ENCODE measurements around the gene JPH2.

The JPH2 gene

DNA sequence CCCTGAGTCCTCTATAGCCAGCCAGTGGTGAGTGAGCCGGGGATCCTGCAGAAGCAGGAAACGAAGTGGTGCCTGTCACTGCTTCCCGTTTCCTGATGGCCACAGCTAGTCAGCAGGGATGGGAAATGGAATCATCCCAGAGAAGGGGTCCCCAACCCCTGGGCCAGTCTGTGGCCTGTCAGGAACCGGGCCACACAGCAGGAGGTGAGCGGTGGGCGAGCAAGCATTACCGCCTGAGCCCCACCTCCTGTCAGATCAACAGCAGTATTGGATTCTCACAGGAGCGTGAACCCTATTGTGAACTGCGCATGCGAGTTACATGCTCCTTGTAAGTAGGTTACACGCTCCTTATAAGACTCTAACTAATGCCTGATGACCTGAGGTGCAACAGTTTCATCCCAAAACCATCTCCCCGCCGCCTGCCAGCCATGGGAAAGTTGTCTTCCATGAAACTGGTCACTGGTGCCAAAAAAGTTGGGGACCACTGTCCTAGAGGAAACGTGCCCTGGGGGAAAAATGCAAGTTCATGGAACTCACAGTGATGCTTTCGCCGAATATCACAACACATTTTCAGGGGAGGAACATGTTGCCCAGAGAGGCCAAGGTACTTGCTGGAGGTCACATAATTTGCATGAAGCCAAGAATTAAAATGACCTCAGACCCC, 113.8 kb downstream of the JPH2 start:
- DNase-seq: peak; percentile 23 to 38 (median 34)

GRCh38 chr20:44072384-44072783, 114.6 kb downstream of the JPH2 start:
- no peak for DNase-seq

- no peak for DNase-seq
Measured at GRCh38 chr20:44071526-44072111, 115.4 kb downstream of the JPH2 start.

GRCh38 chr20:44071057-44071456, 115.9 kb downstream of the JPH2 start:
- no peak for DNase-seq

- no peak for DNase-seq
Measured at GRCh38 chr20:44070139-44070900, 116.7 kb downstream of the JPH2 start.

- peak; percentile 18 to 30 (median 20) for DNase-seq
Measured at GRCh38 chr20:44069203-44070011, 117.6 kb downstream of the JPH2 start.

DNA sequence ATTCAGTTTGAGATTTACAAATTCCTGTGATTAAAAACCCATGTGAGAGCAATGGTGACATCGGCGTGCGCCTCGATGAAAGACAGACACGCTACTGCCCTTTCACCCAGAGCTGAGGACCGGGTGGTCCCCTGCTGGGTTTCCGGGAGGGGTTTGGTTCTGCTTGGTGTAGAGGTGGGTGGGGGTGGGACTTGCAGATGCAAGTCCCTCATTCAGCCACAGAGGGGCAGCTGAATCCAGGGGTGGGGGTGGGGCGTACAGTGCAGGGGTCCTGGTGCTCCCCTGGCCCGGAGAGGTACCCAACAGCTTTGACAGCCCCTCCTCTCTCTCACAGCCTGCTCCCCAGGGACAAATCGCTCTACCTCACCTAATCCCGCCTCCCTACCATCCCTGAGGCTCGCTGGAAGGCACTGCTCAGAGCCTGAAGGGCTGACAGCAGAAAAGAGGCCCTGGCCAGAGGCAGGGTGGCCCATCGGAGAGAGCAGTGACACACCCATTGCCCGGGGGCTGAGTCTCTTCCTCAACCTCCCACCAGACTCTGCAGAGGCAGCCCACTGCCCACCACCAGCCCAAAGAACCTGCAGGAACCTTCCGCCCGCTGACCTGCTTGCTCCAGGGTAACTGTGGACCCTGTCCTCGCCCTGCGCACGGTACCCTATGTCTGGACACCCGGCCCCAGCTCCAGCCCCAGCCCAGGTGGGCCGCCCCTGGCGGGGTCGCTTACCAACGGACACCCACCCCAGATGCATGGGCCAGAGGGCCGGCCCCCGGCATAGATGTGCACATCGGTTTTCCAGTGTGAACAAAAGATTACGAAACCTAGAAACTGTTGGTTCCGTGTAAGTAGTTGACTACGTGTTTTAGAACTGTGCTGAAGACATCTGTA, 118.4 kb downstream of the JPH2 start:
- peak; percentile 18 to 51 (median 37) for DNase-seq

- DNase-seq: no peak
Measured at GRCh38 chr20:44067650-44068081, 119.3 kb downstream of the JPH2 start.

DNA sequence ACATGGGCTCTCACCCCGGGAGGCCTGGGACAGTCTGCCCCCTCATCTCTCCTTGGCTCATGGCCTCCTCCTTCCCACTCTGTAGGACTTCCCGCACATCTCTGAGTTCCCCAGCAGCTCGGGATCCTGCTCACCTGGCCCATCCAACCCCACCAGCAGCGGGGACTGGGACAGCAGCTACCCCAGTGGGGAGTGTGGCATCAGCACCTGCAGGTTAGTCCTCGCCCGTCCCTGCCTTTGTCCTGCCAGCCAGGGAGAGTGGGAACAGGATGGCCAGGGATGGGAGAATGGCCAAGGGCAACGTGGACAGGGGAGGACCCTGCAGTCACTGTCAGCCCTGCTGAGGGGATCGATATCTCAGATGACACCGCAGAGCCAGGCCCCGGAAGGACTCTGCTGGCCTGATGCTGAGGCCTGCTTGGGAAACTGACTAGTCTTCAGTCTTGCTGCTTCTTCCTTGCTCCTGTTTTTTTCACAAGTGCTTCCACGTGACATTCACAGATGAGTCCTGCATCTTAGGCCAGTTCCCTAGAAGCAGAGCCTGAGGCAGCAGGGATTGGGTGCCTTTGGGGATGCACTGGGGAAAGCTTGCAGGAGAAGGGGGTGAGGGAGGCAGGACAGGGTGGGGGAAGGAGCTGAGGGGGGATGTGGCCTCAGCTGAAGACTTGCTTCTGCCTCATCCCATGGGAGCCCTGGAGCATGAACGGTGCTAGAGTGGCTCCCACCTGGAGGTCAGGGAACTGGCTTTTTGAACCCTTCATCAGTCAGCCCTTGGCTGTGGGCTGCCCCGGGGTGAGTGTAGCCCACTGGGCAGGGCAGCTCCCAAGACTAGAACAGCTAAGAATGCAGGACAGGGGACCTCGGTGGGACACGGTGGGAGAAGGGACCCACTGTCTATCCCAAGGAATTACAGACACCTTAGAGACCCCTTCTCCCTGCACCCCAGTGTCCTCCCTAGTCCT, 120.1 kb downstream of the JPH2 start:
- no peak for DNase-seq

DNA sequence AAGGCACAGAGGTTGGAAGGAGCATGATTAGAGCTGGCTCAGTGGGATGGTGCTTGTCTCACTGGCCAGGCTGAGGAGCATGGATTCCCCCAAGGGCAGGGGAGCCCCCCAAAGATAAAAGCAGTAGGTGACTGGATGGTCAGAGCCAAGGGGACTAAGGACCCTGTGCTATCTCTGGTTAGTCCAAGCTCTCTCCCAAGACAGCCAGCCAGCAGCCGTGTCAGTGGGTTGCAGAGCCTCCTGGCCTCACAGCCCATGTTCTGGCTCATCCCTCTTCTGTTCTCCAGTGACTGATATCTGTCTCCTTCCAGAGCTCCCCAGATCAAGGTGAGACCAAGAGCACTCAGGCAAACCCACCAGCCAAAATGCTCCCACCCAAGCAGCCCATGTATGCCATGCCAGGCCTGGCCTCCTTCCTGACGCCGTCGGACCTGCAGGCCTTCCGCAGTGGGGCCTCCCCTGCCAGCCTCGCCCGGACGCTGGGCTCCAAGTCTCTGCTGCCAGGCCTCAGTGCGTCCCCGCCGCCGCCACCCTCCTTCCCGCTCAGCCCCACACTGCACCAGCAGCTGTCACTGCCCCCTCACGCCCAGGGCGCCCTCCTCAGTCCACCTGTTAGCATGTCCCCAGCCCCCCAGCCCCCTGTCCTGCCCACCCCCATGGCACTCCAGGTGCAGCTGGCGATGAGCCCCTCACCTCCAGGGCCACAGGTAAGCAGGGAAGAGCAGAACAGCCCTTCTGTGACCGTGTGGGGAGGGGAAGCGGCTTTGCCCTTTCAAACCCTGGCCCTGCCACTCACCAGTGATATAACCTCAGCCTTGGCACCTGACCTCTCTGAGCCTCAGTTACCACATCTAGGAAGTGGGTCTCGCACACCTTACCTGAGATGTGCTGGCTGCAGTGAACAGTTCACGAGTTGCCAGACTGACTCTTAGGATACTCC, 121.3 kb downstream of the JPH2 start:
- DNase-seq: no peak

DNA sequence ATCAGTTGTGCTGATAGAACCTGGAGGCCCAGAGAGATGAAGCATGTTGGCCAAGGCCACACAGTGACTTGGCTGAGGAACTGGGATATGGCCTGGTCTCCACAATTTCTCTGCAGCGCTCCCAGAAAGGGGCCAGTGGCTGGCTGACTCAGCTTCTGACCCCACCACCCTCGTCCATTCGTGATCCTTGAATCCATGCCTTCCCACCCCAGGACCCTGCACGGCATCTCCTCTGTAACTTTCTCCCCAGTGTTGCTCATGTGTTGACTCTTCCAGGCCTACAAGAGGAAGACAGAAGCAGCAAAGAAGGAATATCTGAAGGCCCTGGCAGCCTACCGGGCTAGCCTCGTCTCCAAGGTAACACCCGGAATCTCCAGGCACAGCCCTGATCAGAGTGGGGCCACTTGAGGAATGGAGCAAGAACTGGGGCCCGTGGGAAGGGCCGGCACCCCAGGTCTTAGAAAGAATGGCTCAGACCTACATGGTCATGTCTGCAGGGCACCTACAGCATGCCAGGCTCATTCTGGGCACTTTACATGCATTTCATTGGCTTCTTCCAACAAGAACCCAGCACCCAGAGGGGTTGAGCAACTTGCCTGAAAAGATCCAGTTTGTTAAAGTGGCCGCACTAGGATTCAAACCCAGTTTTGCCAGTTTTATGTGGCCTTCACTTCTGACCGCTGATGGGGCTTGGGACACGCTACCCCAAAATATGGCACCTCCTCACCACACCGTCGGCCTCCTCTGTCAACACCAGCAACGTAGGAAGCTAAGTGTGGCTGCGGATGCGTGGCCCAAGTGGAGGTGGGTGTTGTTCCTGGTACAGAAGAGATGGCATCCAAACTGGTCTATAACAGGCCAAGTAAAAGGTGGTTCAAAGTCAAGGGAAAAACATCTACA, 122.2 kb downstream of the JPH2 start:
- DNase-seq: no peak
